ENCODE results near the gene UVSSA.

GRCh38 chr4:1375051-1375721, 28.2 kb downstream of the UVSSA start:
- TF ChIP-seq REST (IDR thresholded peaks at IDR 0.05; ENCODE audit: borderline replicate concordance) (no peak), CTCF (IDR thresholded peaks at IDR 0.05; ENCODE audit: poor library complexity, severe bottlenecking) (no peak), EP300 (conservative IDR thresholded peaks at IDR 0.05; ENCODE audit: poor library complexity, severe bottlenecking) (no peak), RAD21 (conservative IDR thresholded peaks at IDR 0.05) (no peak), SMC3 (conservative IDR thresholded peaks at IDR 0.05; ENCODE audit: poor library complexity) (no peak), POLR2AphosphoS5 (IDR thresholded peaks at IDR 0.05) (no peak), MXI1 (conservative IDR thresholded peaks at IDR 0.05; ENCODE audit: poor library complexity, severe bottlenecking) (no peak)

Measured in neural cell (in vitro differentiated cells).